Ammon's horn (tissue), 1 donor: ENCODE measurements around the gene ZNF19.
"Not testable (repeated sequence)": the region's sequence is repeated elsewhere in the genome, so short reads cannot be mapped to it uniquely, and the experiment has no call there.

Experiments used
- DNase-seq: peaks from one replicate; pipeline ENCODE4 v3.0.0-alpha.2; 2016; ENCODE audit warnings: low spot score

Gene ZNF19

GRCh38 chr16:71489122-71489521 lies at the start of gene ZNF19:
Gene ZNF19, minus strand, starts transcription at chr16:71489324. Its CDS starts 7,210 bp downstream, at chr16:71482114.
- no peak for DNase-seq

GRCh38 chr16:71537643-71538042 lies 48.5 kb upstream of the ZNF19 start:
- DNase-seq = peak; percentile 61

GRCh38 chr16:71536752-71537499 lies 47.8 kb upstream of the ZNF19 start:
- DNase-seq = no peak

- DNase-seq = no peak
Observed at GRCh38 chr16:71532366-71532765, 43.2 kb upstream of the ZNF19 start.

GRCh38 chr16:71528863-71529262 lies 39.7 kb upstream of the ZNF19 start:
- DNase-seq = no peak

DNA sequence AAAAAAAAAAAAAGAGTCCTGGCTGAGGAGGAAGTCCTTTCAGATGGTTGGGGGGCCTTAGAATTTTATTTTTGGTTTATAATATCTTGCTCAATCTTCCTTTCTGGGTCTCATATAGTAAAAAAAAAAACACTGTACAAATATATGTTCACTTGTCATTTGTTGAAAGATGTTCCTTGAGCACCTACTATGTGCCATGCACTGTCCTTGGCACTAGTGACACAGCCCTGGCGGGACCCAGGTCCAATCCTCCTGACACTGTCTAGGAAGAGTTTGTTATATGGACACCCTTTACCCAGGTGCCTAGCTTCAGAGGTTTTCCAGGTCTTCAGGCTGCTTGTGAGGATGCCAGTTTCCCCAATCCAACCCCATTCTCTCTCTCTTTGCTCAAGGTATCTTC lies 39.1 kb upstream of the ZNF19 start:
- no peak for DNase-seq

DNA sequence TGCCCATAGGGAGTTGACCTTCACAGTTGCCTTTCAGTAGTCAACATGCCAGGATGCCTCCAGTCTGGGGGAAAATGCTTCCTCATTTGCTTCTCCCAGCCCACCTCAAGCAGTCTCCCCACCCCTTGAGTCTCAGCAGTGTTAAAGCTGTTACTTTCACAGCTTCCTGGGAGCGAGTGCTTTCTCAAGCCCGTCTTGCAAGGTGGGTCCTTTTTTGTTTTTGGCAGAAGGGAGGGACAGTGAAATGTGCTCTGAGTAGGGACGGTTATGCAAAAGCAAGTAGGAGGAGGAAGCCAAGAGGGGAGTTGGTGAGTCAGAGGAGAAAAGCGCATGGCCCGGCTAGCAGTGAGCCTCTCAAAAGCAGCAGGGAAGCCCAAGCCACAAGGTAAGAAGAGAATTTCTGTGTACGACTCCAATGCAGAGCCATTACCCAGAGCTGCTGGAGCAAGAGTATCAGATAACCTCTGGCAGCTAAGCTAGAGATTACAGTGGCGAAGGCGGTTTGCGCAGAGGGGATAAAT lies 37.0 kb upstream of the ZNF19 start, which contains the start of gene CHST4:
Gene CHST4, plus strand, starts transcription at position 316 of the 521 bp plus-strand sequence. CDS start 10,252 bp downstream, outside the sequence.
- no peak for DNase-seq

- DNase-seq = no peak
Observed at GRCh38 chr16:71524566-71525553, 35.7 kb upstream of the ZNF19 start.

- no peak for DNase-seq
Observed at GRCh38 chr16:71520550-71520949, 31.4 kb upstream of the ZNF19 start.

- no peak for DNase-seq
Observed at GRCh38 chr16:71515026-71515425, 25.9 kb upstream of the ZNF19 start.

DNA sequence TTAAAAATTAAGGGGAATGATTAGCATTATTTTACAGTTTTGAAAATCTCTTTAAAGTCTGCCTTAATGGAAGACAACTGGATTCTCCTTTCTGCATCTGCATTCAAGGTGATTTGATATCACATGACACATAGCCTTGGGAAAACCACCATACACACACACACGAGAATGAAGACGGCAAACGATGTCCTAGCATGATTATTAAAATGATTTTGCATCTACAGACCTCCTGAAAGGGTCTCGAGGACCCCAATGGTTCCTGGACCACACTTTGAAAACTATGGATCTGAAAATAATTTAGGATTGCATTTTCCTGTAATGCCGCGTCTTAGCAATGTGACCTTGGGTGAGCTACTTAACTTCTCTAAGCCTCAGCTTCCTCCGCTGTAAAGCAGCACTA lies 25.4 kb upstream of the ZNF19 start:
- DNase-seq = no peak

GRCh38 chr16:71513302-71513701 lies 24.2 kb upstream of the ZNF19 start:
- DNase-seq = no peak

DNA sequence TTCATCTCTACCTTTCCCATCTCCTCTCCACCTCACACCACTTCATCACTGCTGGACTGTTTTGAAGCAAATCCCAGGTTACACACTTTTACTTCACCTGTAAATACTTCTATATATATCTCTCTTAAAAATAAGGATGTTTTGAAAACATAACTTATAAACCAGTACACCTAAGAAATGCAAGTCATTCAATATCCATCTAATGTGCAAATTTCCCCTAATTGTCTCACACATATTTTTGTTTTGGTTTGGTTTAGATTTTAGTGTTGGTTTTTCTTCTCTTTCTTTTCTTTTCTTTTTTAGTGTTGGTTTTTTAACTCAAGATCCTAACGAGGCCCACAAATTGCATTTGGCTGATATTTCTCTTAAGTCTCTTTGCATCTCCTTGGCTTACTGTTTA lies 17.9 kb upstream of the ZNF19 start:
- DNase-seq = no peak

- no peak for DNase-seq
Observed at GRCh38 chr16:71504901-71505300, 15.8 kb upstream of the ZNF19 start.

- DNase-seq = not testable (repeated sequence)
Observed at GRCh38 chr16:71504051-71504450, 14.9 kb upstream of the ZNF19 start.

GRCh38 chr16:71501547-71501946 lies 12.4 kb upstream of the ZNF19 start:
- no peak for DNase-seq

DNA sequence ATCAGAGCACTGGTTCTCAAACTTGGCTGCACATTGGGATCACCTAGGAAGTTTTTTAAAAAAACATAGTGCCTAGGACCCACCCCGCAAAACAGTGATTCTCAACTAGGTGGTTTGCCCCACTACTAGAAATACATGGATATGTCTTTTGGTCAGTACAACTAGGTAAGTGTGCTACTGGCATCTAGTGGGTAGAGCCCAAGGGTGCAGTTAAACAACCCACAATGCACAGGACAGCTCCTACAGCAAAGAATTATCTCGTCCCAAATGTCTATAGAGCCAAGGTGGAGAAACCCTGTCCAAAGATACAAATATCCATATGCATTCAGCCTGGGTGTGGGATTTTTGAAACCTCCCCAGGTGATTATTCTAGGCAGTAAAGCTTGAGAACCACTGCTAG lies 11.8 kb upstream of the ZNF19 start:
- DNase-seq = no peak

DNA sequence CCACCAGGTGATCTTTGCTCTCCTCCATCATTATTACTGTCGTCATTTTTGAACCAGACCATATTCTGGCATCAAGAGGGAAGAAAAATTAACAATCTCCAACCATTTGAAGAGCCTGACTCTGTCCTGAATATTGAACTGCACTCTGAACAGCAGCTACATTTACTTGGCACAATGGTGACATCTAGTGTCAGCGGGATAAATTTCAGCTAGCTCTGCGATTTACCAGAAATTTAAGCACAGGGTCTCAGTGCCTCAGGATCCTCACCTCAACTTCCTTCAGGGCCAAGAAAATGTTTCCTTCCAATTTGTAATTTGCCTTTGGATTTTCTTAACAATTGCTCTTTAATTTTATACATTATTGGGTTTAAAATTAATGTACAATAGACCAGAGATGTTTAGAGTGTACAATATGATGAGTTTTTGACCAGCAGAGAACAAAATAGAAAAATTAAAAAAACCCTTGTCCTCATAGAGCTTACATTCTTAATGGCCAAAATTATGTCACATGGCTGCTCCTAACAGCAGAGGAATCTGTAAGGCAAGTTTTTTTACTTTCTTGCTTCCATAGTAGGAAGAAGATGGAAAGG lies 10.7 kb upstream of the ZNF19 start:
- peak; percentile 81 for DNase-seq

- no peak for DNase-seq
Observed at GRCh38 chr16:71498031-71498430, 8.9 kb upstream of the ZNF19 start.

DNA sequence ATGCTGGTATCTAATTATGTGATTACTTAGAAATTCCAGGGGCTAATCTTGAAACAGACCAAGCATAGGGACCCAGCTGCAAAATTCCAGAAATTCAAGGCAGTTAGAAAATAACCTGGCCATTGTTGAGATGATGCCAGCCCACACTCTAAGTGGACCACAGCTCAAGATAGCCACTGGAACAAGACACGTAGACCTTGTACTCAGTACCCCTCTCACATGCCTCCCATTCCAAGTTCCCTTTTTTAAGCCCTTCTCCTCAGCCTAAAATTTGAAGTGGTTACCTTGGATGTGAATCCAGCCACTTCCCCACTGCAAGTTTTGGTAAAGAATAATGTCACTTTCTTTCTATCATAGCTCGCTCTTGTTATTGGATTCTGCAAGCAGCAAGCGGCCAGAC lies 4.1 kb upstream of the ZNF19 start:
- DNase-seq = no peak

DNA sequence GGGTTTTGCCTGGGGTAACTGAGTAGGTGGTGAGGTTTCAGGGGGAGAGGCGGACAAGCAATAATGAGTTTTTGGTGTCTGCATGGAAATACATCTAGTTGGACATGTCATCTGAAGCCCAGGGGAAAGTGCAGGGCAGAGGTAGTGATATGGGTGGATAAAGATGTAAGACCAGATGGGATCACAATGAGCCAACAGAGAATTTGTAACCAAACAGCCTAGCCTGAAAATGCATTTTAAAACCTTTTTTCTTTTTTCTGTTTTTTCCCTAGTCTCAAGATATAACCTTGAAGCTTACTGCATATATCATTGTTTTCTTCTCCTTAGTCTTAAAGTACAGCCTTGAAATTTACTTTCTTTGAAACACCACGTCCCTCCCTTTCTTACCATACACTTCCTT lies 3.7 kb upstream of the ZNF19 start:
- no peak for DNase-seq

- DNase-seq = no peak
Observed at GRCh38 chr16:71491054-71491453, 1.9 kb upstream of the ZNF19 start.
